Neural crest cell (in vitro differentiated cells): ENCODE results near the gene NRG2. TPM values are rescaled to one million over a fixed set of nuclear protein-coding genes. Genes with fewer than 3 reads are reported as not detected.

Experiments used
- DNase-seq: peaks from one replicate; pipeline ENCODE4 v3.0.0; 2021; ENCODE audit warnings: low read depth, mixed read lengths, low spot score
- H3K27ac Mint-ChIP-seq: one replicate; pipeline ENCODE4 v1.8.0; 2021; ENCODE audit warnings: mild to moderate bottlenecking, mixed read lengths; ENCODE audit not compliant: unreplicated experiment
- H3K27me3 Mint-ChIP-seq: 2 replicates; pipeline ENCODE4 v1.8.0; 2021; ENCODE audit warnings: low read depth, mild to moderate bottlenecking, mixed read lengths
- H3K36me3 Mint-ChIP-seq: 2 replicates; pipeline ENCODE4 v1.8.0; 2021; ENCODE audit warnings: low read depth, mild to moderate bottlenecking, mixed read lengths
- H3K4me1 Mint-ChIP-seq: 2 replicates; pipeline ENCODE4 v1.8.0; 2021; ENCODE audit warnings: mixed read lengths
- H3K4me3 Mint-ChIP-seq: one replicate; pipeline ENCODE4 v1.8.0; 2021; ENCODE audit warnings: mild to moderate bottlenecking, mixed read lengths
- H3K9me3 Mint-ChIP-seq: 2 replicates; pipeline ENCODE4 v1.8.0; 2021; ENCODE audit warnings: mixed read lengths
- CTCF ChIP-seq: fragments of 200-600 bp; sonication (generic); conservative IDR thresholded peaks from 2 replicates; pipeline ENCODE4 v1.5.0; 2021; ENCODE audit warnings: antibody characterized with exemption, mild to moderate bottlenecking
- total RNA-seq: library from RNA; stranded (reverse); gene quantifications from 2 replicates; pipeline ENCODE4 v1.2.1, GENCODE V29; 2021

The NRG2 gene
- total RNA-seq, 1 donor from 2014 or later = 0.82 TPM

GRCh38 chr5:139910036-139910435, 133.1 kb downstream of the NRG2 start:
- Mint-ChIP-seq H3K4me1 (no peaks in the 10 kb centered on the region), H3K36me3 (no peaks in the 10 kb centered on the region), H3K27ac (no peak overlapping the region), H3K27me3 (peaks cover 22% of the 10 kb centered on the region), H3K4me3 (no peak overlapping the region), H3K9me3 (no peaks in the 10 kb centered on the region)
- DNase-seq = no peak
- no peak for TF ChIP-seq CTCF

GRCh38 chr5:139908749-139909148, 134.3 kb downstream of the NRG2 start:
- DNase-seq = no peak
- H3K4me3 Mint-ChIP-seq = no peak overlapping the region
- H3K36me3 Mint-ChIP-seq = no peaks in the 10 kb centered on the region
- H3K4me1 Mint-ChIP-seq = no peaks in the 10 kb centered on the region
- no peaks in the 10 kb centered on the region for H3K9me3 Mint-ChIP-seq
- TF ChIP-seq CTCF = no peak
- H3K27ac Mint-ChIP-seq = no peak overlapping the region
- H3K27me3 Mint-ChIP-seq = peaks cover 15% of the 10 kb centered on the region

DNA sequence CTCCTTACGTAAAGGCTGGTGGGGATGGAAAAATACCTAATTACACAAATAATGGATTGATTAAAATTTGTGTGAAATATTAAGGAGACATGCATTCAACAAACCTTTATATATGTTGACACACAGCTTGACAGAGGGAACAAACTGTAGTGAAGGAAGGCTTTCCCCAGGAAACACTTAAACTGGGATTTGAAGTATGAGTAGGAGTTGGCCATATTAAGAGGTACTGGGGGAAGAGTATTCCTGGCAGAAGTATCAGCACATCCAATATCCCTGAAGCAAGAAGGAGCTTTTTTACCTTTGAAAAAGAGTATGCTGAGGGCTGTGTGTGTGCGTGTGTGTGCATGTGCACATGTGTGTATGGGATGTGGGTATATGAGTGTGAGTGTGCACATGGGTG, 136.4 kb downstream of the NRG2 start:
- no peak overlapping the region for H3K27ac Mint-ChIP-seq
- H3K9me3 Mint-ChIP-seq = no peaks in the 10 kb centered on the region
- no peak for DNase-seq
- TF ChIP-seq CTCF = no peak
- no peak overlapping the region for H3K4me3 Mint-ChIP-seq
- H3K4me1 Mint-ChIP-seq = peaks cover 5% of the 10 kb centered on the region
- H3K36me3 Mint-ChIP-seq = no peaks in the 10 kb centered on the region
- peaks cover 30% of the 10 kb centered on the region for H3K27me3 Mint-ChIP-seq

DNA sequence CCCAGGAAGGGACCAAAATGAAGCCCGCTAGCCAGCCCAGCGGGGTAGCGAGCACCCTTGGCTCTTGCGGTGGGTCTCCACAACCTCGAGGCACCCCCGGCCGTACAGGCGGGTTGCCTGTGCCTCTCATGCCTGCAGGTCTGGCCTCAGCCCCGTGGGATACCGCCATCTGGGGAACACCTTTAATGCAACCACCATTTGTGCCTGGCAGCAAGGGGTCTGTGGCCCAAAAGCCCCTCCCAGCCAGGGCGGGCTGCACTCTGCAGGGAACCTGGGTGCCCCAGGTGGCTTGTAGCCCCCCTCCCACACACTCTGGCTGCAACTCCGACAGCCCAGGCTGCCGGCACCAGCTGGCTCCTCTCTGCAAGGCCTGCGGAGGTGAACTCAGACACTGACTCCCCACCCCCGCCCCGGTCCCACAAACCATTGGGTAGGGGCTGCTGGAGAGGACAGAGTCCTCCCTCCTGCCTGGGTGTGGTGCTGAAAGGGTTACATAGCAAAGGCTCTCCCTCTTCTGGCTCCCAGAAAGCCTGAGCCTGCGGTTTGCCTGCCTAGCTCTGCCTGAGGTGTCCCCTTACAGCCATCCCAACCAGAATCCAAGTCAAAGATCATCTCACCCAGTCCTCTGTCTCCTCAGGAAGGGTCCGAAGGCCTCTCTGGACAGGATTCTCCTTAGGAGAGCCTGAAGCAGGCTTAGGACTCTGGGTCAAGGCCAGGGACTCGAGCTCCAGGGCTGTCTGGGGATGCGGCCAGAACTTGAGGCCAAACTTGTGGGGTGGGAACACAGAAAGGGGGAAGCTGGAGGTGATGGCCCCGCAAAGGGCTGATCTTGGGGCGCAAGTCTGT, 138.1 kb downstream of the NRG2 start:
- DNase-seq = no peak
- Mint-ChIP-seq H3K9me3 (no peaks in the 10 kb centered on the region), H3K36me3 (no peaks in the 10 kb centered on the region), H3K27ac (no peak overlapping the region), H3K27me3 (peaks cover 42% of the 10 kb centered on the region), H3K4me1 (peaks cover 5% of the 10 kb centered on the region), H3K4me3 (peak overlapping the region; percentile 47)
- TF ChIP-seq CTCF = no peak

GRCh38 chr5:139904566-139904815, 138.6 kb downstream of the NRG2 start:
- DNase-seq = no peak
- peaks cover 5% of the 10 kb centered on the region for H3K4me1 Mint-ChIP-seq
- H3K36me3 Mint-ChIP-seq = no peaks in the 10 kb centered on the region
- H3K27ac Mint-ChIP-seq = no peak overlapping the region
- no peaks in the 10 kb centered on the region for H3K9me3 Mint-ChIP-seq
- no peak overlapping the region for H3K4me3 Mint-ChIP-seq
- peaks cover 46% of the 10 kb centered on the region for H3K27me3 Mint-ChIP-seq
- no peak for TF ChIP-seq CTCF
